ENCODE results near the gene SESTD1.

DNA sequence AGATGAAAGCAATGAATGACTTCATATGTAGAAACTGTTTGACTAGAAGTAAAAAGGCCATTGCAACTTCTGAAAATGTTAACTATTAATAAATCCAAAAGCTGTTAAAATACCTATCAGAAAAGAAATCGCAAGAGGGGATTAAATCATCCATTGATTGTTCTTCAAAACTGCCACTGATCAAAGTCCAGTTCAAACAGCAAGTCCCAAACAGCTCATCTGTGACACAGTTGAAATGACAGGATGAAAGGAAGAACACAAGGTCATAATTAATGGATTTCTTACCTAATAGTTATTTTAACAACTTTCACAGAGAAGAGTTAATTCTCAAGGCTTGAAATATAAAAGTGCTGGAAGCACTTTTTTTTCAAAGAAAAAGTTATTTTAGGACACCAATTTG is 90.4 kb downstream of the SESTD1 start:
- TF ChIP-seq EZH2 (IDR thresholded peaks at IDR 0.05; ENCODE audit: borderline replicate concordance) (no peak), CTCF (IDR thresholded peaks at IDR 0.05; ENCODE audit: poor library complexity) (no peak)
